Bronchus fibroblast of lung (primary cell): Measurements from ENCODE around the gene IMPA2. TPM values are rescaled to one million over a fixed set of nuclear protein-coding genes. Genes with fewer than 3 reads are reported as not detected.

Experiments used
- total RNA-seq: library from RNA; depleted of rRNA; stranded (reverse); fragments of >200 nt; gene quantifications from 2 replicates; pipeline ENCODE4 v1.2.3, GENCODE V29; 2015

Gene IMPA2
- 14.1 and 14.6 TPM in 2 replicates for total RNA-seq

DNA sequence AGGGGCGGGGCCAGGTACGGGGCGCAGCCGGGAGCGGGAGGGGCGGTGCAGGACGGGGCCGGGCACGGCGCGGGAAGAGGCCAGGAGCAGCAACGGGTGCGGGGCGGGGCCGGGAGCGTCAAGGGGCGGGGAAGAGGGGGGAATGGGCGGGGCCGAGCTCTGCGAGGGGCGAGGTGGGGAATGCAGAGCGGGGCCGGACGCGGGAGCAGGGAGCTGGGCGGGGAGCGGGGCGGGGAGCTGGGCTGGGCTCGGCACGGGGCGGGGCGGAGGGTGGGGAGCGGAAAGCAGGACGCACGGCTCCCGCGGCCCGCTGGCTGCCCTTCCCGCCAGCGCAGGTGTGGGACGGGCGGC lies at the start of gene IMPA2:
TSS of gene IMPA2 (plus strand) at position 316 of the 351 bp plus-strand sequence. CDS start 163 bp downstream, outside the sequence.

Other genes starting within 250 kb of the IMPA2 start
- 22.4 and 25.6 TPM in 2 replicates for gene CHMP1B, start 130.1 kb upstream of the IMPA2 start, total RNA-seq
- gene MPPE1, start 73.2 kb upstream of the IMPA2 start, total RNA-seq: 13.1 and 14.6 TPM in 2 replicates
- gene ANKRD62, start 112.3 kb downstream of the IMPA2 start, total RNA-seq: not detected in 2 replicates